K562 (cell line): ENCODE data around the gene PODNL1. TPM values are rescaled to one million over a fixed set of nuclear protein-coding genes. Genes with fewer than 3 reads are reported as not detected.

Experiments used
- ATAC-seq: fragments of 200-7000 bp; cut with Tn5 transposase; 3 replicates; pipeline ENCODE4 v1.9.1; 2020; ENCODE audit warnings: moderate library complexity
- BruUV-seq: library from RNA; stranded (reverse); fragments of 400-500 nt; replicated peaks from 2 replicates; lab custom pipeline; 2021; lab: Mats Ljungman, UMichigan
- CTCF ChIA-PET: fragments of 300-600 bp; formaldehyde crosslinking; extraction: SDS; loops from one replicate; lab custom pipeline; 2021; ENCODE audit warnings: low intra/inter-chr PET ratio; lab: Yijun Ruan, JAX
- POLR2A ChIA-PET: fragments of 300-600, 350-650 bp; sonication (Branson Sonifier 250); formaldehyde crosslinking; extraction: SDS; loops from one replicate; lab custom pipeline; 2021; ENCODE audit warnings: antibody characterized with exemption, inconsistent platforms; lab: Yijun Ruan, JAX
- DNase-seq, 4 experiments: peaks; one replicate each; pipeline versions ENCODE4 v3.0.0 to v3.0.0-alpha.2; 2011 to 2018; ENCODE audit warnings: low spot score in 3 of 4, mixed read lengths in 3 of 4; ENCODE audit errors: extremely low read depth in 1 of 4
- FAIRE-seq: peaks from 2 replicates; lab custom pipeline; 2011; peaks lifted over from hg19 to GRCh38; lab: Jason Lieb, UNC
- H2AFZ ChIP-seq: 2 replicates; pipeline ENCODE4 v1.6.0; 2011; ENCODE audit warnings: low read depth, low read length, control low read depth, inconsistent platforms
- H3K27ac ChIP-seq: fragments of 200-600 bp; 3 replicates; pipeline ENCODE4 v1.8.0; 2011; ENCODE audit warnings: low read depth, mild to moderate bottlenecking, control low read depth, inconsistent platforms, low read length, moderate library complexity, mixed read lengths; ENCODE audit errors: extremely low read depth
- H3K27me3 ChIP-seq, 2 experiments: fragments of 300-600 bp in 1 of 2; 2 replicates in 1 of 2; 3 replicates in 1 of 2; pipeline versions ENCODE4 v1.6.0 to v1.8.0; 2011; ENCODE audit warnings: inconsistent platforms in 2 of 2, low read length in 2 of 2, mild to moderate bottlenecking in 1 of 2, mixed read lengths in 1 of 2, moderate library complexity in 1 of 2; ENCODE audit not compliant: control insufficient read depth in 2 of 2, insufficient read depth in 2 of 2
- H3K36me3 ChIP-seq: fragments of 300-600 bp; 3 replicates; pipeline ENCODE4 v1.8.0; 2011; ENCODE audit warnings: mild to moderate bottlenecking, low read length, inconsistent platforms; ENCODE audit not compliant: control insufficient read depth, insufficient read depth
- H3K4me1 ChIP-seq, 2 experiments: fragments of 200-600 bp in 1 of 2; replicated peaks in 1 of 2; 2 replicates in 1 of 2; 3 replicates in 1 of 2; pipeline versions ENCODE4 v1.5.1 to v1.8.0; 2011; ENCODE audit warnings: inconsistent platforms in 2 of 2, low read length in 2 of 2, mild to moderate bottlenecking in 1 of 2, mixed read lengths in 1 of 2, moderate library complexity in 1 of 2; ENCODE audit not compliant: control insufficient read depth in 2 of 2, insufficient read depth in 2 of 2
- H3K4me2 ChIP-seq: 2 replicates; pipeline ENCODE4 v1.6.1; 2011; ENCODE audit warnings: low read length, control low read depth, inconsistent platforms, mixed read lengths; ENCODE audit not compliant: insufficient read depth
- H3K4me3 ChIP-seq: fragments of 200-600 bp; sonication (generic), shearing (Covaris generic); 2 replicates; pipeline ENCODE4 v1.5.1; 2016; ENCODE audit warnings: control low read depth, inconsistent platforms
- H3K79me2 ChIP-seq: fragments of 200-600 bp; 3 replicates; pipeline ENCODE4 v1.8.0; 2011; ENCODE audit warnings: low read length, inconsistent platforms; ENCODE audit not compliant: control insufficient read depth, insufficient read depth
- H3K9ac ChIP-seq, 2 experiments: 2 replicates each; pipeline versions ENCODE4 v1.6.0 to v1.6.1; 2011; ENCODE audit warnings: low read depth in 2 of 2, low read length in 2 of 2, control low read depth in 1 of 2, inconsistent platforms in 1 of 2, mild to moderate bottlenecking in 1 of 2, mixed read lengths in 1 of 2; ENCODE audit not compliant: insufficient read depth in 1 of 2
- H3K9me1 ChIP-seq: one replicate; pipeline ENCODE4 v1.6.0; 2011; ENCODE audit warnings: inconsistent platforms, mild to moderate bottlenecking, low read length, moderate library complexity; ENCODE audit not compliant: control insufficient read depth, insufficient read depth
- H3K9me3 ChIP-seq: replicated peaks from 2 replicates; pipeline ENCODE4 v1.5.1; 2011; ENCODE audit warnings: low read depth, low read length, inconsistent platforms; ENCODE audit not compliant: control insufficient read depth, insufficient read depth
- H4K20me1 ChIP-seq: replicated peaks from 2 replicates; pipeline ENCODE4 v1.6.1; 2011; ENCODE audit warnings: low read length, inconsistent platforms, mixed read lengths; ENCODE audit not compliant: control insufficient read depth, insufficient read depth
- MGA ChIP-seq: fragments of 450-650 bp; IDR thresholded peaks from 2 replicates; pipeline ENCODE4 v1.6.1; 2016; ENCODE audit warnings: mild to moderate bottlenecking, moderate library complexity
- NFIC ChIP-seq: fragments of 450-650 bp; IDR thresholded peaks from 2 replicates; pipeline ENCODE4 v1.6.1; 2017; ENCODE audit warnings: mild to moderate bottlenecking, inconsistent platforms
- NRF1 ChIP-seq, 2 experiments: fragments of 450-650 bp; IDR thresholded peaks in 1 of 2; conservative IDR thresholded peaks in 1 of 2; 2 replicates each; pipeline ENCODE4 v1.6.1; 2014; ENCODE audit warnings: mild to moderate bottlenecking in 2 of 2
- ZBTB1 ChIP-seq: sonication (generic); formaldehyde crosslinking; IDR thresholded peaks from 2 replicates; pipeline ENCODE4 v1.8.1; 2023; ENCODE audit warnings: missing genetic modification reagents, low read depth, mild to moderate bottlenecking, borderline replicate concordance
- WGBS: fragments of 100-300 bp; shearing (Covaris generic); methylation state at CpG from one replicate; pipeline ENCODE4 v1.1.6; 2016; ENCODE audit warnings: low coverage, mixed read lengths; ENCODE audit not compliant: insufficient coverage; ENCODE audit errors: missing lambda C conversion rate; 5-methylcytosine and 5-hydroxymethylcytosine counted together
- in situ Hi-C: fragments of 300-500 bp; cut with MboI; formaldehyde crosslinking; loops from 4 replicates; pipeline ENCODE4 v1.15.0; 2018; ENCODE audit warnings: inconsistent platforms, mixed read lengths
- intact Hi-C: fragments of 100-400 bp; cut with micrococcal nuclease; formaldehyde crosslinking; loops from 2 replicates; pipeline ENCODE4 v1.14.2; 2022
- polyA plus RNA-seq, 8 experiments: library from polyadenylated mRNA; depleted of rRNA in 4 of 8; stranded (reverse) in 5 of 8; unstranded in 3 of 8; fragments of >200 nt; fragmentation: Nextera tagmentation in 2 of 8; fragmentation: Illumina TruSeq in 1 of 8; extraction: Ambion mirVana in 2 of 8; extraction: Trizol in 1 of 8; gene quantifications; 2 replicates each; pipeline versions ENCODE4 v1.2.1 to v1.2.3, GENCODE V29; 2011 to 2014; ENCODE audit warnings: inconsistent platforms in 1 of 8, missing spikeins in 1 of 8
- total RNA-seq, 7 experiments: library from RNA; depleted of rRNA in 6 of 7; stranded (reverse); fragments of >200 nt in 6 of 7; fragmentation: Illumina TruSeq in 2 of 7; extraction: Trizol in 2 of 7; gene quantifications; 2 replicates each; pipeline versions ENCODE4 v1.2.1 to v1.2.3, GENCODE V29; 2011 to 2021; ENCODE audit warnings: low replicate concordance in 1 of 7

The PODNL1 gene
- total and polyA plus RNA-seq, 9 of the 15 experiments (the other 6 are each of a cell fraction or from before 2014, with no cell fraction given): 0.18 to 0.47 (median 0.23) TPM; not detected in 3

- Histone ChIP-seq H3K9me1 (peaks cover 6% of the 10 kb centered on the region), H2AFZ (no peak overlapping the region), H3K9me3 (no peaks in the 10 kb centered on the region), H3K36me3 (peaks cover 39% of the 10 kb centered on the region; the same call in 1 of the 3 replicates), H4K20me1 (no peaks in the 10 kb centered on the region), H3K79me2 (no peaks in the 10 kb centered on the region), H3K27ac (no peak overlapping the region), H3K4me3 (no peak overlapping the region), H3K9ac (peak overlapping the region in 1 of 2 experiments; percentile 76; a peak in 2 of 4 replicates), H3K4me2 (no peak overlapping the region), H3K4me1 (peaks cover 0 to 47% of the 10 kb centered on the region in 2 experiments; a peak in 2 of 5 replicates), H3K27me3 (no peaks in the 10 kb centered on the region)
- CTCF ChIA-PET: no interaction called here
- in situ Hi-C loops (no loop called here), intact Hi-C loops (no loop called here)
- 99% methylated on average over 9 of the region's 19 CpGs for WGBS
- FAIRE-seq (no peak), DNase-seq (no peak), ATAC-seq (no peak)
- TF ChIP-seq NFIC (no peak), ZBTB1 (CRISPR knock-in tag) (no peak), MGA (no peak), NRF1 (conservative IDR thresholded peaks at IDR 0.05 in 1 of 2, IDR thresholded peaks at IDR 0.05 in 1 of 2) (0 out of 4 replicates have a peak, but pooled peaks of 1 of the 2 experiments have one; percentile 17)
- BruUV-seq: no TSS peak
- POLR2A ChIA-PET: interaction anchor here (1.8 kb wide), 1 partner anchor 20 kb away, joined by 8 read pairs; the partner anchor contains the start of gene RFX1
Measured at GRCh38 chr19:13986348-13986904, 48.2 kb upstream of the PODNL1 start.
